ENCODE data around the gene CYTL1. TPM values are rescaled to one million over a fixed set of nuclear protein-coding genes. Genes with fewer than 3 reads are reported as not detected.
A peak's percentile ranks its signal among the peaks of the same experiment; 100 is the strongest.

Gene CYTL1
- total RNA-seq, 4 donors from 2014 or later, result 1.3 to 7.4 (median 3.7) TPM

DNA sequence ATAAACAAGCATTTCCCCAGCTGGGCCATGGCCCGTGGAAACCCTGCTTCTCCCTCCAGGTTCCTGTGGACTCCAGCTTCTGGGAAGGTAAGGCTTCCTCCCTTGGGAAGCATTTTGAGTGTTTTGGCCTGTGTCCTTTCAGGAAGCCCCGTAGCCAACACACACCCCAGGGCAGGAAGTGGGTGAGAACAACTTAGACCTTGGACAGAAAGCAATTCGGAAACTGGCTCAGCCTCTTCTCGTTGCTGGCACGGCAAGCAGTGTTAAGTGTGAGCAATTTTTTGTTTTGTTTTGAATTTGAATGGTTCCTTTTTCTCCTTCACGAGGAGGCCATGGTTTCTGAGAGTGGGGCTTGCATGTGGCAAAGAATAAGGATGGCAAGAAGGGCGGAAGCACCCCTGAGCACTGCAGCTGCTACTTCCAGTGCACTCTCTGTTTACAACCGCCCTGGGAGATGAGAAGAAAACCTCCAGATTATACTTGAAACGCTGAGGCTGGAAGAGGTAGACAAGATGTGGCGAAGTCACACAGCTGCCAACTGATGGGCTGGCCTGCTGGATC is 14.1 kb upstream of the CYTL1 start:
- no peaks in the 10 kb centered on the region for H3K9me3 ChIP-seq
- no peaks in the 10 kb centered on the region for H3K27me3 ChIP-seq
- H3K4me1 ChIP-seq, result no peaks in the 10 kb centered on the region
- WGBS, 2 donors, result 33 to 46% methylated on average over 9 to 10 of the region's 10 CpGs
- no peaks in the 10 kb centered on the region for H3K36me3 ChIP-seq
- H3K4me3 ChIP-seq (replicated peaks in 1 of 3), result no peak overlapping the region
- no peak overlapping the region for H3K27ac ChIP-seq
- intact Hi-C loops (cut with DNase I), result no loop called here
- DNase-seq, result peak; percentile 8
- no peak for TF ChIP-seq POLR2A (IDR thresholded peaks at IDR 0.05)
- TF ChIP-seq, protein P1, sequence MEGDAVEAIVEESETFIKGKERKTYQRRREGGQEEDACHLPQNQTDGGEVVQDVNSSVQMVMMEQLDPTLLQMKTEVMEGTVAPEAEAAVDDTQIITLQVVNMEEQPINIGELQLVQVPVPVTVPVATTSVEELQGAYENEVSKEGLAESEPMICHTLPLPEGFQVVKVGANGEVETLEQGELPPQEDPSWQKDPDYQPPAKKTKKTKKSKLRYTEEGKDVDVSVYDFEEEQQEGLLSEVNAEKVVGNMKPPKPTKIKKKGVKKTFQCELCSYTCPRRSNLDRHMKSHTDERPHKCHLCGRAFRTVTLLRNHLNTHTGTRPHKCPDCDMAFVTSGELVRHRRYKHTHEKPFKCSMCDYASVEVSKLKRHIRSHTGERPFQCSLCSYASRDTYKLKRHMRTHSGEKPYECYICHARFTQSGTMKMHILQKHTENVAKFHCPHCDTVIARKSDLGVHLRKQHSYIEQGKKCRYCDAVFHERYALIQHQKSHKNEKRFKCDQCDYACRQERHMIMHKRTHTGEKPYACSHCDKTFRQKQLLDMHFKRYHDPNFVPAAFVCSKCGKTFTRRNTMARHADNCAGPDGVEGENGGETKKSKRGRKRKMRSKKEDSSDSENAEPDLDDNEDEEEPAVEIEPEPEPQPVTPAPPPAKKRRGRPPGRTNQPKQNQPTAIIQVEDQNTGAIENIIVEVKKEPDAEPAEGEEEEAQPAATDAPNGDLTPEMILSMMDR (IDR thresholded peaks at IDR 0.05), result no peak

GRCh38 chr4:5032813-5033212 is 13.6 kb upstream of the CYTL1 start:
- no peak for DNase-seq
- 67 to 79% methylated on average over 5 of the region's 5 CpGs for whole genome bisulfite sequencing, 2 donors
- Histone ChIP-seq H3K27ac (no peak overlapping the region), H3K27me3 (no peaks in the 10 kb centered on the region), H3K36me3 (no peaks in the 10 kb centered on the region), H3K4me3 (replicated peaks in 1 of 3) (no peak overlapping the region), H3K9me3 (no peaks in the 10 kb centered on the region), H3K4me1 (no peaks in the 10 kb centered on the region)
- intact Hi-C loops (cut with DNase I), result no loop called here
- no peak for TF ChIP-seq POLR2A (IDR thresholded peaks at IDR 0.05)
- TF ChIP-seq, protein P1 (IDR thresholded peaks at IDR 0.05), result no peak

DNA sequence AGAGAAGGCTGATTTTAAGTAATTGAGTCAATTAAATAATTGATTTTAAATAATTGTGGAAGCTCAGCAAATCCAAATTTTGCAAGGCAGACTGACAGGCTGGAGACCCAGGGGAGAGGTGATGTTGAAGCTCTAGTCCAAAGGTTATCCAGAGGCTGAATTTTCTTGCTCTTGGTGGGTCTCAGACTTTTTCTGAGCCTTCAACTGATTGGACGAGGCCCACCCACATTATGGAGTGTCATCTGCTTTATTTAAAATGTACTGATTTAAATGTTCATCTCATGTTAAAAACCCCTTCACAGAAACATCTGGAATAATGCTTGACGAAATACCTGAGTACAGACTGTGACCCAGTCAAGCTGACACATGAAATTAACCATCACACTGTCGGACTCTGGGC is 11.7 kb upstream of the CYTL1 start:
- Histone ChIP-seq H3K9me3 (no peaks in the 10 kb centered on the region), H3K4me3 (replicated peaks in 1 of 3) (no peak overlapping the region), H3K36me3 (no peaks in the 10 kb centered on the region), H3K27ac (no peak overlapping the region), H3K27me3 (no peaks in the 10 kb centered on the region), H3K4me1 (no peaks in the 10 kb centered on the region)
- no peak for DNase-seq
- intact Hi-C loops (cut with DNase I), result no loop called here
- TF ChIP-seq, protein P1 (IDR thresholded peaks at IDR 0.05), result no peak
- TF ChIP-seq POLR2A (IDR thresholded peaks at IDR 0.05), result no peak
- 92% methylated on average over 3 of the region's 3 CpGs for WGBS, 2 donors

DNA sequence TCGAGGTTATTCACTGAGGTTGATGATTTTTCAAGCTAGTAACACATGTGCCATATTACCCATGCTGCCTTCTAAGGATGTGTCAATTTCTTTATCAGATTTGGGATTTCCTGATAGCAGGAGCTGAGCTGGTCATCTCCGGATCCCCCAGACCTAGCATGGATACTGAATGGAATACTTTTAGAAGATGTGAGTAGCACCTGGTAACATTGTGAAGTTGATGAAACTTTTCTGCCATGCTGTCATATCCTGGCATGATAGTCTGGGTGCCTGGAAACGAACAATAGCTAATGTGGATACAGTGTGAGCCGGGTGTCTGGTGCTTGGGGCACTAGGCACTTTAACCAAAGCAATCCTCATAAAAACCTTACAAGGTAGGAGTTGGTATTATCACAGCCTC is 11.0 kb upstream of the CYTL1 start:
- no peak overlapping the region for H3K27ac ChIP-seq
- H3K4me3 ChIP-seq (replicated peaks in 1 of 3), result no peak overlapping the region
- no peaks in the 10 kb centered on the region for H3K4me1 ChIP-seq
- intact Hi-C loops (cut with DNase I), result no loop called here
- H3K36me3 ChIP-seq, result no peaks in the 10 kb centered on the region
- no peak for DNase-seq
- no peaks in the 10 kb centered on the region for H3K9me3 ChIP-seq
- WGBS, 2 donors, result 65 to 87% methylated on average over 4 of the region's 4 CpGs
- no peak for TF ChIP-seq POLR2A (IDR thresholded peaks at IDR 0.05)
- TF ChIP-seq, protein P1 (IDR thresholded peaks at IDR 0.05), result no peak
- H3K27me3 ChIP-seq, result no peaks in the 10 kb centered on the region

GRCh38 chr4:5029447-5029846 is 10.2 kb upstream of the CYTL1 start:
- no peak overlapping the region for H3K27ac ChIP-seq
- intact Hi-C loops (cut with DNase I), result no loop called here
- no peaks in the 10 kb centered on the region for H3K9me3 ChIP-seq
- no peaks in the 10 kb centered on the region for H3K4me1 ChIP-seq
- no peak overlapping the region for H3K4me3 ChIP-seq (replicated peaks in 1 of 3)
- no peak for DNase-seq
- no peaks in the 10 kb centered on the region for H3K27me3 ChIP-seq
- no peaks in the 10 kb centered on the region for H3K36me3 ChIP-seq
- TF ChIP-seq POLR2A (IDR thresholded peaks at IDR 0.05), result no peak
- TF ChIP-seq, protein P1 (IDR thresholded peaks at IDR 0.05), result no peak
- WGBS, 2 donors, result 89% methylated on average over 8 of the region's 8 CpGs

Measured in thyroid gland (tissue), 4 donors.